Spleen (tissue), 11 donors: ENCODE measurements around the gene CACNA1F. TPM values are rescaled to one million over a fixed set of nuclear protein-coding genes. Genes with fewer than 3 reads are reported as not detected.

Experiments used
- DNase-seq: peaks from one replicate; pipeline ENCODE4 v3.0.0-alpha.2; 2020
- H3K27ac ChIP-seq, 8 donors: fragments of 200-600 bp; sonication (generic) in 7 of 8; 1 replicate in 4 of 8; 2 replicates in 4 of 8; pipeline versions ENCODE4 v1.5.0 to v1.8.0; 2016 to 2021; ENCODE audit warnings: inconsistent platforms in 4 of 8, mild to moderate bottlenecking in 4 of 8, moderate library complexity in 1 of 8
- H3K27me3 ChIP-seq, 7 donors: fragments of 200-600 bp; sonication (generic) in 6 of 7; replicated peaks in 1 of 7; 1 replicate in 4 of 7; 2 replicates in 3 of 7; pipeline versions ENCODE4 v1.5.0 to v1.8.0; 2016 to 2021; ENCODE audit warnings: inconsistent platforms in 3 of 7, mild to moderate bottlenecking in 1 of 7
- H3K36me3 ChIP-seq, 6 donors: fragments of 200-600 bp; sonication (generic) in 5 of 6; 1 replicate in 4 of 6; 2 replicates in 2 of 6; pipeline versions ENCODE4 v1.5.0 to v1.8.0; 2016 to 2021; ENCODE audit warnings: inconsistent platforms in 2 of 6
- H3K4me1 ChIP-seq, 6 donors: fragments of 200-600 bp; sonication (generic) in 5 of 6; 1 replicate in 3 of 6; 2 replicates in 3 of 6; pipeline versions ENCODE4 v1.5.0 to v1.8.0; 2016 to 2021; ENCODE audit warnings: inconsistent platforms in 3 of 6
- H3K4me3 ChIP-seq, 8 donors: fragments of 200-600 bp; sonication (generic) in 7 of 8; 1 replicate in 4 of 8; 2 replicates in 4 of 8; pipeline versions ENCODE4 v1.5.0 to v1.8.0; 2016 to 2021; ENCODE audit warnings: inconsistent platforms in 4 of 8, mild to moderate bottlenecking in 4 of 8, moderate library complexity in 2 of 8
- H3K9me3 ChIP-seq, 8 donors: fragments of 200-600 bp; sonication (generic) in 7 of 8; 1 replicate in 4 of 8; 2 replicates in 4 of 8; pipeline versions ENCODE4 v1.5.0 to v1.8.0; 2016 to 2021; ENCODE audit warnings: inconsistent platforms in 4 of 8
- CTCF ChIP-seq, 11 experiments: fragments of 200-600 bp in 7 of 11; fragments of 450-650 bp in 4 of 11; sonication (generic) in 4 of 11; IDR thresholded peaks in 8 of 11; conservative IDR thresholded peaks in 3 of 11; 1 replicate in 7 of 11; 2 replicates in 4 of 11; pipeline versions ENCODE4 v1.4.0 to v1.8.0; 2016 to 2021; ENCODE audit warnings: antibody characterized with exemption in 11 of 11, inconsistent platforms in 4 of 11, mild to moderate bottlenecking in 1 of 11
- POLR2A ChIP-seq, 3 donors: fragments of 450-650 bp; IDR thresholded peaks; one replicate each; pipeline ENCODE4 v1.5.1; 2017; ENCODE audit warnings: antibody characterized with exemption in 3 of 3, mild to moderate bottlenecking in 1 of 3
- POLR2AphosphoS5 ChIP-seq, 3 donors: sonication (generic); formaldehyde crosslinking; IDR thresholded peaks; one replicate each; pipeline ENCODE4 v1.5.1; 2017; ENCODE audit warnings: antibody characterized with exemption in 3 of 3
- WGBS, 5 donors: extraction: QIAGEN DNeasy Blood & Tissue Kit in 3 of 5; methylation state at CpG; one replicate each; pipeline versions ENCODE4 v1.1.5 to v1.1.7; 2013 to 2018; 5-methylcytosine and 5-hydroxymethylcytosine counted together
- intact Hi-C: fragments of 100-400 bp; cut with DNase I; formaldehyde crosslinking; loops from one replicate; pipeline ENCODE4 v1.15.0; 2023; ENCODE audit warnings: low total_unique reads
- polyA plus RNA-seq, 3 donors: library from polyadenylated mRNA; stranded (reverse); fragments of 200-250 nt; gene quantifications; one replicate each; pipeline ENCODE4 v1.2.1, GENCODE V29; 2013
- total RNA-seq, 7 donors: library from RNA; depleted of rRNA in 3 of 7; stranded (reverse); fragments of >200 nt in 3 of 7; fragmentation: NEBNext Ultra II Directional in 4 of 7; extraction: Animal tissue kit (Norgen Biotek cat#: 25700) in 4 of 7; gene quantifications; one replicate each; pipeline versions ENCODE4 v1.1.0 to v1.2.1, GENCODE V29; 2016 to 2021
- donor health status: healthy with polysubstance abuse.
- donor health status: DM: no; HTN: no; CAD: no; lungs with moderate emphysema.
- donor health status: DM: no; HTN: no; CAD: no.
- donor health status: Bipolar disorder and iron deficiency.
- donor health status: healthy.
- donor health status: DM: no; HTN: no; CAD: no.
- donor health status: DM: yes; HTN: yes; CAD: no.

The CACNA1F gene
- total and polyA plus RNA-seq, 10 donors, result 0.55 to 2.9 (median 0.91) TPM

- TF ChIP-seq POLR2AphosphoS5 (IDR thresholded peaks at IDR 0.05), result no peak
- no peak for TF ChIP-seq CTCF (IDR thresholded peaks at IDR 0.05 in 8 of 11, conservative IDR thresholded peaks at IDR 0.05 in 3 of 11)
- TF ChIP-seq POLR2A (IDR thresholded peaks at IDR 0.05), result no peak
- WGBS, 5 donors, result 80 to 95% (median 93%) methylated on average over 6 of the region's 6 CpGs
- H3K4me1 ChIP-seq, result peaks cover 0 to 7% (median 0%) of the 10 kb centered on the region in 6 donors
- no peak for DNase-seq
- peaks cover 0 to 76% (median 34%) of the 10 kb centered on the region in 6 donors for H3K36me3 ChIP-seq
- H3K4me3 ChIP-seq, result no peak overlapping the region
- no peaks in the 10 kb centered on the region for H3K27me3 ChIP-seq
- no peak overlapping the region for H3K27ac ChIP-seq
- H3K9me3 ChIP-seq, result no peaks in the 10 kb centered on the region
- intact Hi-C loops, result no loop called here
Observed at GRCh38 chrX:49249071-49249470, 15.9 kb upstream of the CACNA1F start.

GRCh38 chrX:49247916-49248811 is 15.0 kb upstream of the CACNA1F start:
- WGBS, 5 donors, result 87 to 92% (median 88%) methylated on average over 8 to 28 of the region's 28 CpGs
- intact Hi-C loops, result no loop called here
- H3K27ac ChIP-seq, result no peak overlapping the region
- TF ChIP-seq POLR2AphosphoS5 (IDR thresholded peaks at IDR 0.05), result no peak
- no peak for TF ChIP-seq CTCF (IDR thresholded peaks at IDR 0.05 in 8 of 11, conservative IDR thresholded peaks at IDR 0.05 in 3 of 11)
- no peak for TF ChIP-seq POLR2A (IDR thresholded peaks at IDR 0.05)
- H3K4me1 ChIP-seq, result no peaks in the 10 kb centered on the region
- no peak overlapping the region for H3K4me3 ChIP-seq
- H3K36me3 ChIP-seq, result peaks cover 0 to 85% (median 43%) of the 10 kb centered on the region in 6 donors
- DNase-seq, result no peak
- no peaks in the 10 kb centered on the region for H3K9me3 ChIP-seq
- no peaks in the 10 kb centered on the region for H3K27me3 ChIP-seq

- TF ChIP-seq POLR2A (IDR thresholded peaks at IDR 0.05) (no peak), CTCF (IDR thresholded peaks at IDR 0.05 in 8 of 11, conservative IDR thresholded peaks at IDR 0.05 in 3 of 11) (no peak), POLR2AphosphoS5 (IDR thresholded peaks at IDR 0.05) (no peak)
- H3K9me3 ChIP-seq, result no peaks in the 10 kb centered on the region
- H3K27ac ChIP-seq, result no peak overlapping the region
- intact Hi-C loops, result no loop called here
- no peak for DNase-seq
- H3K36me3 ChIP-seq, result peaks cover 0 to 93% (median 50%) of the 10 kb centered on the region in 6 donors
- no peaks in the 10 kb centered on the region for H3K4me1 ChIP-seq
- no peak overlapping the region for H3K4me3 ChIP-seq
- WGBS, 5 donors, result 87 to 98% (median 92%) methylated on average over 5 to 11 of the region's 11 CpGs; no CpG with 5 or more reads in 1 of the 5 donors
- H3K27me3 ChIP-seq, result no peaks in the 10 kb centered on the region
Observed at GRCh38 chrX:49247346-49247745, 14.2 kb upstream of the CACNA1F start.

GRCh38 chrX:49246541-49246940 is 13.4 kb upstream of the CACNA1F start:
- H3K36me3 ChIP-seq, result peaks cover 0 to 100% (median 53%) of the 10 kb centered on the region in 6 donors
- no peak for DNase-seq
- 80 to 96% (median 91%) methylated on average over 1 to 10 of the region's 10 CpGs for WGBS, 5 donors

More at GRCh38 chrX:49246541-49246940, 13.4 kb upstream of the CACNA1F start:
- Histone ChIP-seq H3K27ac (no peak overlapping the region), H3K4me1 (no peaks in the 10 kb centered on the region), H3K4me3 (no peak overlapping the region), H3K9me3 (no peaks in the 10 kb centered on the region), H3K27me3 (no peaks in the 10 kb centered on the region)
- TF ChIP-seq POLR2AphosphoS5 (IDR thresholded peaks at IDR 0.05), result no peak
- intact Hi-C loops, result no loop called here
